ENCODE results near the gene COPS6. TPM values are rescaled to one million over a fixed set of nuclear protein-coding genes. Genes with fewer than 3 reads are reported as not detected.
A peak's percentile ranks its signal among the peaks of the same experiment; 100 is the strongest.

Gene COPS6
- total and polyA plus RNA-seq, 4 donors, result 28.7 to 63.2 (median 46.8) TPM

GRCh38 chr7:100065452-100066186, 23.1 kb upstream of the COPS6 start (continued):
- TF ChIP-seq EGR1 (IDR thresholded peaks at IDR 0.05; ENCODE audit: low read depth in 2 of 2) (peak; percentile 67 to 85), JUND (IDR thresholded peaks at IDR 0.05) (peak; percentile 88 to 89), NR2F2 (IDR thresholded peaks at IDR 0.05) (peak; percentile 95), FOXA1 (IDR thresholded peaks at IDR 0.05) (peak; percentile 88), CTCF (IDR thresholded peaks at IDR 0.05; ENCODE audit: low read depth, low read length, missing input control) (no peak), RAD21 (IDR thresholded peaks at IDR 0.05) (peak; percentile 33 to 37), SP1 (IDR thresholded peaks at IDR 0.05) (peak; percentile 96), MAX (IDR thresholded peaks at IDR 0.05) (peak; percentile 74), GABPA (IDR thresholded peaks at IDR 0.05 in 1 of 2, conservative IDR thresholded peaks at IDR 0.05 in 1 of 2) (peak in 1 of 2 donors; percentile 80)

GRCh38 chr7:100066953-100067352, 21.8 kb upstream of the COPS6 start:
- 89% methylated on average over 7 of the region's 7 CpGs for WGBS
- peaks cover 2 to 23% (median 14%) of the 10 kb centered on the region in 4 donors for H3K4me1 ChIP-seq (ENCODE audit: control insufficient read depth in 4 of 4, insufficient read depth in 4 of 4, low read length in 3 of 4)
- H3K27ac ChIP-seq (ENCODE audit: low read depth in 1 of 2, low read length in 2 of 2), result no peak overlapping the region
- peaks cover 5 to 40% (median 34%) of the 10 kb centered on the region in 4 donors for H3K36me3 ChIP-seq (ENCODE audit: control insufficient read depth in 4 of 4, insufficient read depth in 3 of 4, low read depth in 1 of 4, low read length in 3 of 4)
- no peak overlapping the region for H3K9ac ChIP-seq (ENCODE audit: low read depth in 1 of 2, low read length in 2 of 2)
- H3K4me3 ChIP-seq (ENCODE audit: low read depth in 1 of 3, low read length in 3 of 3), result no peak overlapping the region
- H3K27me3 ChIP-seq (ENCODE audit: control insufficient read depth in 4 of 4, insufficient read depth in 4 of 4, low read length in 3 of 4), result no peaks in the 10 kb centered on the region
- H3K9me3 ChIP-seq (ENCODE audit: control insufficient read depth in 4 of 4, low read length in 3 of 4), result peaks cover 13 to 21% (median 14%) of the 10 kb centered on the region in 4 donors
- no peak for DNase-seq (ENCODE audit: low spot score)
- TF ChIP-seq MAX (IDR thresholded peaks at IDR 0.05) (no peak), FOXA2 (IDR thresholded peaks at IDR 0.05) (no peak), ATF3 (IDR thresholded peaks at IDR 0.05) (no peak), HNF4A (conservative IDR thresholded peaks at IDR 0.05) (no peak), JUND (IDR thresholded peaks at IDR 0.05) (no peak), HNF4G (IDR thresholded peaks at IDR 0.05) (no peak), YY1 (IDR thresholded peaks at IDR 0.05) (no peak)

GRCh38 chr7:100069991-100070390, 18.8 kb upstream of the COPS6 start:
- peaks cover 19 to 55% (median 50%) of the 10 kb centered on the region in 4 donors for H3K36me3 ChIP-seq (ENCODE audit: control insufficient read depth in 4 of 4, insufficient read depth in 3 of 4, low read depth in 1 of 4, low read length in 3 of 4)
- no peak overlapping the region for H3K27ac ChIP-seq (ENCODE audit: low read depth in 1 of 2, low read length in 2 of 2)
- no peak for TF ChIP-seq ZBTB33 (IDR thresholded peaks at IDR 0.05)
- TF ChIP-seq YY1 (IDR thresholded peaks at IDR 0.05), result no peak
- TF ChIP-seq TAF1 (conservative IDR thresholded peaks at IDR 0.05), result no peak
- no peak for TF ChIP-seq FOXA1 (IDR thresholded peaks at IDR 0.05)
- no peak for TF ChIP-seq EGR1 (IDR thresholded peaks at IDR 0.05; ENCODE audit: low read depth in 2 of 2)
- TF ChIP-seq RXRA (IDR thresholded peaks at IDR 0.05), result no peak
- no peak for TF ChIP-seq CTCF (IDR thresholded peaks at IDR 0.05; ENCODE audit: low read depth, low read length, missing input control)
- no peak for TF ChIP-seq ATF3 (IDR thresholded peaks at IDR 0.05)
- H3K9me3 ChIP-seq (ENCODE audit: control insufficient read depth in 4 of 4, low read length in 3 of 4), result peaks cover 20 to 30% (median 22%) of the 10 kb centered on the region in 4 donors
- no peak for DNase-seq (ENCODE audit: low spot score)
- no peaks in the 10 kb centered on the region for H3K27me3 ChIP-seq (ENCODE audit: control insufficient read depth in 4 of 4, insufficient read depth in 4 of 4, low read length in 3 of 4)
- no peak overlapping the region for H3K4me3 ChIP-seq (ENCODE audit: low read depth in 1 of 3, low read length in 3 of 3)
- H3K9ac ChIP-seq (ENCODE audit: low read depth in 1 of 2, low read length in 2 of 2), result no peak overlapping the region
- 98% methylated on average over 5 of the region's 5 CpGs for WGBS
- peaks cover under 1 to 17% (median 13%) of the 10 kb centered on the region in 4 donors for H3K4me1 ChIP-seq (ENCODE audit: control insufficient read depth in 4 of 4, insufficient read depth in 4 of 4, low read length in 3 of 4)
